MG63 (cell line): ENCODE measurements around the gene CBX2. TPM values are rescaled to one million over a fixed set of nuclear protein-coding genes. Genes with fewer than 3 reads are reported as not detected.

ENCODE experiments used
- DNase-seq: peaks from one replicate; pipeline ENCODE4 v3.0.0-alpha.2; 2020
- H3K27me3 ChIP-seq: fragments of 250-450 bp; sonication (Bioruptor Pico); 2 replicates; pipeline ENCODE4 v1.5.1; 2020; ENCODE audit warnings: mild to moderate bottlenecking, moderate library complexity
- H3K36me3 ChIP-seq: fragments of 250-450 bp; sonication (Bioruptor Pico); 2 replicates; pipeline ENCODE4 v1.5.1; 2020; ENCODE audit warnings: mild to moderate bottlenecking, moderate library complexity
- H3K4me3 ChIP-seq: fragments of 250-450 bp; sonication (Bioruptor Pico); 2 replicates; pipeline ENCODE4 v1.5.1; 2020; ENCODE audit warnings: mild to moderate bottlenecking, moderate library complexity
- H3K9me3 ChIP-seq: fragments of 250-450 bp; sonication (Bioruptor Pico); 2 replicates; pipeline ENCODE4 v1.5.1; 2020; ENCODE audit warnings: mild to moderate bottlenecking, moderate library complexity
- total RNA-seq: library from RNA; depleted of rRNA; stranded (reverse); fragments of >200 nt; shearing (Covaris generic); gene quantifications from 2 replicates; pipeline ENCODE4 v1.2.3, GENCODE V29; 2014; ENCODE audit warnings: low replicate concordance

The CBX2 gene
- total RNA-seq, 1 experiment from 2014 or later: 17.1 TPM

DNA sequence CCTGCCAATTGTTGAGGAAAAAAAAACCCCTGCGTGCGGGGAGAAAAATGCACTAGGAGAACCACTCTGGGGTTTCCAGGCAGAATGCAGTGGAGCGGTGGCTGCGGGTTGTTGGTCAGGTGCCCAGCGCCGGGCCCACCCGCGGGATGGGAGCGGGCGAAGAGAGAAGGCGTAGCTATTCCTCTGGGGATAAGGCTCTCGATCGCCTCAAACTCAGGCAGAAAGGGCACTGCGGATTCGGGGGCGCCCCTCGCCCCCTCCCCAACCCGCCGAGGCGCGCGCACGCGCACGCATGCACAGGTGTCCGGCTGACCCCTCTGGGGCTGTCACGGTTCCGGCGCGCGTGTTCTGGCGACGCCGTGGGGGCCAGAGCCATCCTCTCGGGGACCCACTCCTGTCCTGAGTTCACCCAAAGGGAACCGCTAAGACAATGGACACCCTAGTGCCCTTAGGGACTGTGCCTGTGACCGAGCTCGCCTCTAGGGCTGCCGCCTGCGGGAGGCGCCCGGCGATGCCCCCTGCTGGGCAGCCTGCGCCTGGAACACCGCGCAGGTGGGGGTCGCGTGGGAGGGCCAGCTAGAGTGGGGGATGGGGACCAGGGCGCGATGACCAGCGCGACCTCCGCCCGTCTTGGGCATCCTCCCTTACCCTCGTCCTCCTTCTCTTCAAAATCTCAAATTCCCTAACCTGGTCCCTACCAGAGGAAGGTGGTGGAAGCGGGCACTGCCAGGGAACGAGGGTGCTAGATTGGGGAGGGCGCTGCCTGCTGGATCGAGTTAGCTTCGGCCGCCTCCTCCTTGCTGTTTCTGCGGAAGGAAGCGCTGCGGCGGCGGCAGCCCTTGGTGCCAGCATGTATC is 33.3 kb downstream of the CBX2 start:
- H3K4me3 ChIP-seq: no peak overlapping the region
- H3K27me3 ChIP-seq: peaks cover 67% of the 10 kb centered on the region
- H3K9me3 ChIP-seq: no peaks in the 10 kb centered on the region
- no peaks in the 10 kb centered on the region for H3K36me3 ChIP-seq
- peak; percentile 55 for DNase-seq

DNA sequence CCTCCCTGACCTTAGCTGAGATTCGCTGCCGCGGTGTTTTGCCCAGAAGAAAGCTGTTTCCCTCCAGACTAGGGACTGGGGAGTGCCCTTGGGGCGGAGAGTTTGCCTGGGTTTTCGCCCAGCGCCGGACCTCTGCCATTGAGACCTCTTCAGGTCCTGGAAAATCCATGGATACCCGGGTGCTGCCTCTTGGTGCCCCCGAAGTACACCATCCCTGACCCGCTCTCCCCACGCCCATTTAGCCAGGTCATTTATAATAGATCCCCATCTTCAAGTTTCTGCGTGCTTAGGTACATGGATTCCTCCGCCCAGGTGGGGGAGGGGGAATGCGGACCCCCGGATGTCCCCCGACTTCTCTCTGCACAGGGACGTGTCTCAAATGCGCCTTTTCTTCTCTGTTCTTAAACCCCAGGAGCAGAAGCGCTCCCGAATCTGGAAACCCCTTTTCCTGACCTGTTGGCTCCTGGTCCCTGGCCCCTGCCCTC is 34.0 kb downstream of the CBX2 start:
- no peak overlapping the region for H3K4me3 ChIP-seq
- no peaks in the 10 kb centered on the region for H3K36me3 ChIP-seq
- no peak for DNase-seq
- no peaks in the 10 kb centered on the region for H3K9me3 ChIP-seq
- H3K27me3 ChIP-seq: peaks cover 60% of the 10 kb centered on the region

DNA sequence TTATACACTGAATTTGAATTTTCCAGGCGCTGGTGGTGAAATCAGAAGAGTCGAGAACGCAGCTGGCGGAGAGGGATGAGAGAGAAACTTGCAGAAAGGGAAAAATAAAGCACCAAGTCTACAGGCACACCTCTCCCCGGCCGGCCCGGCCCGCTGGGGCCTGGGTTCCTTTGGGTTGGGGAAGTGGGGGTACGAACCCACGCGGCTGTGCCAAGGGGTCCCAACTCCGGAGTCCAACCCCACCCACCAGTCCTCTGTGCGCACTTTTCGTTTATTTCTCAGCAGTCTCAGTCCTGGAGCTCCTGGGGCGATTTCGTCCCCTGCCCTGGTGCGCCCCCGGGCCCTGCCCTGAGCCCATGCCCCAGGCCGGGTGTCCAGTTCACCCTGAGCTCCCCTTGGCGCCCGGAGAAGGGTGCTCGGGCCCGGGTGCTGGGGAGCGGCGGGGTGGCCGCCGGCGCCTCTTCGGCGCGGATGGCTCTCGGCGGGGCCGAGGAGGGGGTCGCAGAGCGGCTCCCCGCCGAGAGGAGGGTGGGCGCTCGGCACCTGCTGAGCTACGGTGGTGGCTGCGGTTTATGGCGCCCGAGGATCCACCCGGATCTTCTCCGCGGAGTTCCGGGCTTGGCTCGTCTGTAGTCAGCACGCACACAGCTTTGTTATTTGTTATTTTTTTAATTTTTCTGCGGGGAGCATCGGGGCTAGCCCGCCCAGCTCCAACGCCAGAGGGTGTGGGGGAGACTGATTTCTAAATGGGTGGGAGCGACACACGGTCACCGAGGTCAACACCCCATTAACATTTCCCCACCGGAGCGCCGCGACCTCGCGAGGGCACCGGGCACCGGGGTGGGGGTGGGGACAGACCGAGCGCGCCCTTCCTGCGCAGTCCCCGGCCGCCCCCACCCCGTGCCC is 34.7 kb downstream of the CBX2 start:
- H3K9me3 ChIP-seq: no peaks in the 10 kb centered on the region
- H3K27me3 ChIP-seq: peaks cover 53% of the 10 kb centered on the region
- H3K36me3 ChIP-seq: no peaks in the 10 kb centered on the region
- DNase-seq: no peak
- peak overlapping the region; percentile 34 for H3K4me3 ChIP-seq

DNA sequence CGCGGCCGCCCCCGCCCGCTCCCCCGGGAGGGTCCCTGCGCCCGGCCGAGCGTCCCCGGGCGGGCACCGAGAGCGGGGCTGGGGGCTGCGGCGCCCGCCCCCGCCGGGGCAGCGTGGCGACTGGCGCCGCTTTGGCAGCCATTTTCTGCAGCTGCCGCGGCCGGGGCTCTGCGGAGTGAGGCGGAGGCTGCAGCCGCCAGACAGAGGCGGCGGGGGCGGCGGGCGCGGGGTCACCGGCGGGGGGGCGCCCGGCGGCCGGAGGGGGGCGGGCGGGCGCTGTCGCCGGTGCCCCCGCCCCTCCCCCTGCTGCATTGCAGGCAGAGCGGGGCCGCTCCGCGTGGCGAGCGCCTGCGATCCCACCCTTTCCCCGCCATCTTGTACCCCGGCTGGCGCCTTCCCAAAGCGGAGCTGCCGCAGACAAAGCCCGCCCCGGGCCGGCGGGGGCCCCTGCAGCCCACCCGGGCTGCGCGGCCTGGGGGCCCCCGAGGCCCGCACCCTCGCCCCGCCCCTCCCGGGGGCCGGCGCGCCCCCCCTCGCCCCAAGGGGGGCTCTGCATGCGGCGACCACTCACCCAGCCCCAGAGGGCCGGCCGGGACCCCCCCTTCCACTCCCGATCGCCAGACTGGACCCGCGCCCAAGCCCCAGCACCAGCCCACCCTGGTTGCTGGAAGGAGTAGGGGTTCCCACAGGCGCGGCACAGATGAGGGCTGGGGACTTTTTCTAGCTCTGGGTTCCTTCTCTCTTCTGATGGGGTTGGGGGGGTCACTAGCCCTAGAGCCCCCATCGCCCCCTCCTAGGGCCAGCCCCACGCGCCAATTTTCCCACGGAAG is 35.6 kb downstream of the CBX2 start:
- H3K36me3 ChIP-seq: no peaks in the 10 kb centered on the region
- no peaks in the 10 kb centered on the region for H3K9me3 ChIP-seq
- peak; percentile 41 for DNase-seq
- H3K4me3 ChIP-seq: peak overlapping the region; percentile 18; the same call in 1 of the 2 replicates
- H3K27me3 ChIP-seq: peaks cover 44% of the 10 kb centered on the region

DNA sequence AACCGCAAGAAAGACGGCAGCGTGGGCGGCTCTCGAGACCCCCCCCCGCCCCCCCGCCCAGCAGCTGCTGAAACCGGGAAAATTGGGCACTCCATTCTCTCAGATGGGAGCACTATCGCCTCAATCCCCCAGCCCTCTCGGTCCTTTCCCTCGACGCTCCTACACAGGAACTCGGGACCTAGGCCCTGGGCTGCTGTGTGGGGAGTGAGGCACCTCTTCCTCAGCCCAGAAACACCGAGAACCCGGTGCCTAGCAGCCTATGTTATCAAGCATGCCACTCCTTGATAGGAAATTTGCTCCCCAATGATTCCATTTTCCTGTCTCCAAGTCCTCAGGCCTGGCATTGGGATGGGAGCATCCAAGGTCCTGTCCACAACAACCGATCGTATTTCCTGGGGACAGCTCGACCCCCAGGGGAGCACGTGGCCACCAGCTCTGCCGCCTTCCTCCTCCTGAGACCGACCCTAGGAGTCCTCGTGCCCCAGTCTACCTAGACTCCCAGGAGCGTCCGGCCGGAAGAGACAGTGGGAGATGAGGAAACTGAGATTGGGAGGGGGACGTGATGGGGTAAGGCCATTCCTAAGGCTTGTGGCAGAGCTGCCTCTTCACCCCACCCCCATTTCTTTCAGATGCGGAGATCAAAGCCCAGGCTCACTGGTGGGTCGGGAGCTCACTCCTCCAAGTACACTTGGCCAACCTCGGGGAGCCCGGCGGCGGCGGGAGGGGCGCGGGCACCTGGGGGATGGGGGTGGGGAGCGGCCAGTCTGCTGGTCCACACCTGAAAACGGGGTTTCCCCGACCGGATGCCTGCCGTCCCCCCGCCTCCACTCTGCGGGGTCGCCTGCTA is 36.4 kb downstream of the CBX2 start:
- Histone ChIP-seq H3K4me3 (no peak overlapping the region), H3K27me3 (peaks cover 36% of the 10 kb centered on the region), H3K9me3 (no peaks in the 10 kb centered on the region), H3K36me3 (no peaks in the 10 kb centered on the region)
- no peak for DNase-seq

DNA sequence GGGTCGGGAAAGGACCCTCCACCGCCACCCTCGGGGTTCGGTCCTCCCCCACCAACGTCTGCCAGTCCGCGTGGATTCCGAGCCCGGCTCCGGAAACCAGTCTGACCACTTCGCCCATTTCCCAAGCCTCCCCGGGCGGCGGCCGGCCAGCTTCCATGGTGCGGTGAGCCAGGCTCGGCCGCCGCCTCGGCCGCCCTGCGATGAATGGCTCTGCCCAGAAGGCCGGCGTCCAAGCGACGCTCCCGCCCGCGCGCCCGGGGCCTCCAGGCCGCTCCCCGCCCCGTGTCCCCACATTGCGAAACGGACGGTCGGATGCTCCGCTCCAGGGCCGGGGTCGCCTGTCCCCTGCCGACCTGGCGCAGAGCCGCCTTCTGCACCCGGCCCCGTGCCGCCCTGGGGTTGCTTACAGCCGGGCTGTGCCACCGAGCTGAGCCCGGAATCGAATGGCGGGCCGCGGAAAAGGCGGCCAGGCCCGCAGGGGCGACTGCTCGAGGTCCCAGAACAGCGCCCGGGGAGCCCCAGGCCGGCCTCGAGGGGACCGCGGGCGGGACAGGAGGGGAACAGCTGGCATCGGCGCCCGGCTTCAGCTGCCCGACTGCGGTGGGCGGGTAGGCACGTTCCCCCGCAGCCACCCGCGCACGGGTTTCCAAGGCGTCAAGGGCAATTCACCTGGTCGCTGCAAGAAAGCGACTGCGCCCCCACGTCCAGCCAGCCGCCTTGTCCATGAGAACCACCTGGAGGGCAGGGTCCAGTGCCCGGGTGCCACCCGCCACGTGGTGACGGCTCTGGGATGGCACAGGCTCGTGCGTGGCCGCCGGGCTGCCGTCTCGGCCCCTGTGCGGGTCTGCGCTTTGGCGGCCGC is 37.3 kb downstream of the CBX2 start:
- peak; percentile 46 for DNase-seq
- Histone ChIP-seq H3K27me3 (peaks cover 34% of the 10 kb centered on the region), H3K4me3 (no peak overlapping the region), H3K36me3 (no peaks in the 10 kb centered on the region), H3K9me3 (no peaks in the 10 kb centered on the region)

DNA sequence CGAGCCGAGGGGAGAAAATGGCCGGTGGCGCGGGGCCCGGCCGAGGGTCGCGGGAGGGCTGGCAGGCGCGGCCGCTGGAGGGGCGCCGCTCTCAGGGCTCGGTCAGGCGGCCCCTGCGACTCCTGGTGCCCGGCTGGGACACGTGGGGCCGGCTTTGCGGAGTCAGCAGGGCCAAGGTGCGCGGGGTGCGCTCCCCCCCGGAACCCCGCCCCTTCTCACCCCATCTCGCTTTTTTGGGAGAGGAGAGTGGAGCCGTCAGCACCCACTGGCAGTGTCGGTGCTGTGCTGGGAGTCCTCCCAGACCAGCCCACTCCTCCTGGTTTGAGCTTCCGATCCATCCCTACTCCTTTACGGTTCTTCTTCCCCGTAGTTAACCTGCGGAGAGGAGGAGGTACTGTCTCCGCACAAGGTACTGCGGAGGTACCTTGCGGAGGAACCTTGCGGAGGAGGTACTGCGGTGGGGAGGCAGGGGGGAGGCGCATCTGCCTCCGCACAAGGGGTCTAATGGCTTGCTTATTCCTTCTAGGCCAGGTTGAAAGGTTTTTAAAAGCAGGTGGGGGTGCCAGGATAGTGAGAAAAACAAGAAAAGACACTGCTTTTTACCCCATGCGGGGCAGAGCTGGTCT is 38.0 kb downstream of the CBX2 start:
- Histone ChIP-seq H3K4me3 (no peak overlapping the region), H3K9me3 (no peaks in the 10 kb centered on the region), H3K27me3 (peaks cover 29% of the 10 kb centered on the region), H3K36me3 (no peaks in the 10 kb centered on the region)
- no peak for DNase-seq

DNA sequence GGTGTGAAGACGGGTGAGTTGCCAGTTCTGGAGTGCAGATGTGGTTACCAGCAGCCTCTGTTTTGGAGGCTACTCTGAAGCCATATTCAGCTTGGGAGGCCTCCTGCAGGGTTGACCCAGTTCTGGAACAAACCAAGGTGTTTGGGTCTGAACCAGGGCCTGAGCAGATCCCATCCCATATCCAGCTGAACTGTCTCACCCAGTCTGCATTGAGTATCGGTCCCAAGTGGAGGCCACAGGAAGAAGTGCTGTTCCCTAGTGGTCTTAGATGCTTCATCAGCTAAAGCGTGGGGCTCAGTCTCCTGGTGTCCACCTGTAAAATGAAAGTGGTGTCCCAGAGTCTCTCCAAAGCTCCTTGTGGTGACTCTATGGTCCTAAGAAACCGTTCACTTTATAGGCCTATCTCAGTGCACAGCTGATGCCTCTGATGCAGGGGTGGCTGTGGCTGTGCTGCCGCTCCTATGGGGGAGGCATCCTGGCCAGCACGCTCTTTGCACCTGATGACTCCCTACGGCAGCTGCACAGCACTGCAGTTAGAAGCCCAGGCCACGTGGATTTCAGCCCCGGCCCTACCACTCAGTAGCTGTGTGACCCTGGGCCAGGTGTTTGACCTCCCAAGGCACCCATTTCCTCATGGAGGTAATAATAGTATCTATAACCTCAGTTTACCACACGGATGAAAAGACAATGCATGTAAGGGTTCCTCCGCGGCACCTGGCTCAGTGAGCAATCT is 40.2 kb downstream of the CBX2 start:
- DNase-seq: no peak
- H3K9me3 ChIP-seq: no peaks in the 10 kb centered on the region
- H3K27me3 ChIP-seq: peaks cover 8% of the 10 kb centered on the region; the same call in 1 of the 2 replicates
- no peak overlapping the region for H3K4me3 ChIP-seq
- no peaks in the 10 kb centered on the region for H3K36me3 ChIP-seq

DNA sequence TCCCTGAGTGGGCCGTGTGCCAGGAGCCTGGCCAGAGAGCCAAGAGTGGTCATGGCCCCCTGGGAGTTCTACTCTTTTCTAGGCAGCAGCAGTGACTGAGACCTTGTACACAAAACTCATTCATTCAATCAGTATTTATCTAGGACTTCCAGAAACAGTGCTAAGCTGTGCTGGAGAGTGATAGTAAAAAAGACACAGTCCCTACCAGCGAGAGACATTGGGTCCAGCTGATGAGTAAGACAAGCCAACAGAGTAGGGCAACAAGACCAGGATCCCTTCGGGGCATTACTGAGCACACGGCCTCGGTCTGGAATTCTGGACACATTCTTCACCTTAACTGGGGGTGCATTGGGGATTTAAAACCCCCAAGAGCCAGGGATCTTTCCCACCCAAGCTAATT is 41.1 kb downstream of the CBX2 start:
- Histone ChIP-seq H3K27me3 (peaks cover 8% of the 10 kb centered on the region; the same call in 1 of the 2 replicates), H3K36me3 (no peaks in the 10 kb centered on the region), H3K4me3 (no peak overlapping the region), H3K9me3 (no peaks in the 10 kb centered on the region)
- no peak for DNase-seq

DNA sequence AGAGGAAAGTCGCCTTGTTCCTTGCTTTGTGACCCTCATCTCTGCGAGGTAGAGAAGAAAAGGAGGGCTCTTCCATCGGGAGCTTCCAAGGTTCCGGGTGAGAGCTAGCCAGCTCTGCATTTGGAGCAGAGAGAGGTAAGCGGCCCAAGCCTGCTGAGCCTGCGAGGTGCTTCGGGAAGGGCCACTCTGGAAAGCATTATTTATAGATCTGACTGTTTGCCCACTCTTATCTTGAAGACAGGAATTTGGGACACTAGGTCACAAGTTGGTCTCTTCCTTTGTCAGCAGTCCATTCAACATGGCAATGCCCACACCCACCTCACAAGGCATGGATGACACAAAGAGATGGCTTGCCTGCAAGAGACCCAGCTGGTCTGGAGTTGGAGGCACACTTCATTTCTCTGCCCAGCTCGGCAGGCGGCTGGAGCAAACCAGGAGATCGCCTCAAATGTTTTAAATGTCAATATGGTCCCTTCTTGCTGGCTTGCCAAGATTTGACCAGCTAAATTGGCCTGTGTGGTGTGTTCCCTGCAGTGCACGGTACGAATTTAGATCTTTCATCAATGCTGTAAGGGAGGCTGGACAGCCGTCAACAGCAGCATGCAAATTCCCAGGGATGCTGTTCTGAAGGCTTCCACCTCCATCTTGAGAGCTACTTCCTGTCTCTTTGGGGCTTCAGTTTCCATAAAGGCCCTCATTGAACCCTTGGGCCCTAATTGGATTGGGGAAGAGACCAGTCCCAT is 41.8 kb downstream of the CBX2 start:
- Histone ChIP-seq H3K4me3 (no peak overlapping the region), H3K36me3 (no peaks in the 10 kb centered on the region), H3K9me3 (no peaks in the 10 kb centered on the region), H3K27me3 (peaks cover 2% of the 10 kb centered on the region; the same call in 1 of the 2 replicates)
- DNase-seq: no peak

DNA sequence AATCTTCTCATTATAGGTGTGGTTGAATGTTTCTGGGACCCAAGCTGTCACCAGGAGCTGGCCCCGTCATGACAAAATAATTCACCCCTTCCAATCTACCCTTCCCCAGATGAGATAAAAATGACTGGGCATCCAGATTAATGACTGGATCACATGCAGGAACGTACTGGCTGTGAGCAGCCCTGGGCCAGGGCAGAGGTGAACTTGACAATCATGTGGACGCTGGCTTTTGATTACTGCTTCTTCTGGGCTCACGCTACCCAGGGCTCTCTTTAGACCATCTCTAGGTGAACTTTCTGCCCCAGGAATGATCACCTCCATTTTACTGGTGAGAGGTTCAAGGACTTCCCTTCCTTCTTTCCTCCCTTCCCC is 43.0 kb downstream of the CBX2 start:
- no peak for DNase-seq
- H3K36me3 ChIP-seq: no peaks in the 10 kb centered on the region
- no peaks in the 10 kb centered on the region for H3K27me3 ChIP-seq
- no peak overlapping the region for H3K4me3 ChIP-seq
- no peaks in the 10 kb centered on the region for H3K9me3 ChIP-seq

DNA sequence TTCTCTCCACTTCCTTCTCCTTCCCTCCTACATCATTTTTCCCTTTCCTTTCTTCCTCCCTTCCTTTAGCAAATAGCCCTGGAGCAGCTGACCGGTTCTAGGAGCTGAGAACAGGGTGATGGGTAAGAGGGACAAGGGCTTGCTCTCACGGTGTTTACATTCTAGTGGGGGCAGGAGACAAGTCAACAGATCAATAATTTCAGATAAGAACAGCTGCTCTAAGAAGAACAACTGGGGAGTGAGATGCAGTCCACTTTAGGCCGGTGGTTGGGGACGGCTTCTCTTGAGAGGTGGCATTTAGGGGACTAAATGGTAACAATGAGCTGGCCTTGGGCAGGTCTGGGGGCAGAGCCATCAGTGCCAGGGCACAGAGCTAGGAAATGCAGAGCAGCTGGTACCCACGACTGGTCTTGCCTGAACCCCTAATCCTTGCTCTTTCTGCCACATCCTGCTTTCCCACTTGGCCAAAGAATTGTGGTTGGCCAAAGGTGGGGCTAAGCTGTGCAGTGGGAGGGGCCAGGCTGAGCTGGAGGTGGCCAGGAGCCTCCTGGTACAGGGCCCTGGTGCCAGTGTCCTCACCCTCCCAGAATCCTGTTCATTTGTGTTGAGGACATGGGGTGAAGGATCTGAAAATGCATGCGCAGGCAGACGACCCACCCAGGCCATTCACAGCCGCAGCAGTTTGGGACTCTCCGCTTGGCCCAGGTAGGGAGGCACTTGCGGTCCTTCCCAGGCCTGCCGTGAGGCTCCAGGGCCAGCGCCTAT is 43.6 kb downstream of the CBX2 start:
- Histone ChIP-seq H3K9me3 (no peaks in the 10 kb centered on the region), H3K36me3 (no peaks in the 10 kb centered on the region), H3K27me3 (no peaks in the 10 kb centered on the region), H3K4me3 (no peak overlapping the region)
- DNase-seq: no peak

DNA sequence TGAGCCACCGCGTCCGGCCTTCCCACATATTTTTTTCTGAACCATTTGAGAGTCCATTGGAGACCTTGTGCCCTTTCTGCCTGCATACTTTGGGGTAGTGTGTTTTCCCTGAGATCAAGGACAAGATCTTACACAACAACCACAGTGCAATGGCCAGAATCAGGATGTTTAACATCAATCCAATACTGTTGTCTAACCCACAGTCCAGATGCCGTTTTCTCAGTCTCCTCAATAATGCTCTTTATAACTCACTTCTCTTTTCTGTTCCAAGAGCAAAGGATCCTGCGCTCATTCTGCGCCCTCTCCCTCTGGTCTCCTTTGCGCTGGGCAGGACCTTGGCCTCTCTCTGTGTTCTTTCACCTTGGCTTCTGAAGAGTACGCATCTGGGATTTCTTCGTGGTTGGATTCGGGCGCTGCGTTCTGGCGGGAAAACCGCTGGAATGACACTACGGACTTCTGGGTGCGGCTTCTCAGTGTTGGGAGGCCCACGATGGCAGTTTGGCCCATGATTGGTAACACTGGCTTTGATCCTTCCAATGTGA is 44.7 kb downstream of the CBX2 start:
- no peak overlapping the region for H3K4me3 ChIP-seq
- H3K9me3 ChIP-seq: no peaks in the 10 kb centered on the region
- no peak for DNase-seq
- H3K27me3 ChIP-seq: no peaks in the 10 kb centered on the region
- H3K36me3 ChIP-seq: no peaks in the 10 kb centered on the region
